Activated CD8-positive, alpha-beta T cell treated with anti-CD3 and anti-CD28 coated beads for 36 hours (primary cell): ENCODE data around the gene FAR2. TPM values are rescaled to one million over a fixed set of nuclear protein-coding genes. Genes with fewer than 3 reads are reported as not detected.

ENCODE experiments used
- ATAC-seq: fragments of 200-7000 bp; cut with Tn5 transposase; one replicate; pipeline ENCODE4 v1.10.0; 2021; ENCODE audit warnings: mild to moderate bottlenecking, moderate library complexity
- CTCF ChIA-PET: fragments of 350-600 bp; sonication (Branson Sonifier 250); formaldehyde crosslinking; loops from one replicate; lab custom pipeline; 2021; ENCODE audit warnings: antibody characterized with exemption; lab: Charles Lee
- POLR2A ChIA-PET: fragments of 350-600 bp; sonication (Branson Sonifier 250); formaldehyde crosslinking; loops from one replicate; lab custom pipeline; 2021; ENCODE audit warnings: antibody characterized with exemption; lab: Charles Lee
- DNase-seq: peaks from one replicate; pipeline ENCODE4 v3.0.0-alpha.2; 2020
- H3K27ac Mint-ChIP-seq: one replicate; pipeline ENCODE4 v1.8.0; 2021; ENCODE audit warnings: mild to moderate bottlenecking, mixed read lengths
- H3K27me3 Mint-ChIP-seq: one replicate; pipeline ENCODE4 v1.8.0; 2021; ENCODE audit warnings: mixed read lengths
- H3K36me3 Mint-ChIP-seq: one replicate; pipeline ENCODE4 v1.8.0; 2021; ENCODE audit warnings: low read depth, mixed read lengths
- H3K4me1 Mint-ChIP-seq: one replicate; pipeline ENCODE4 v1.8.0; 2021; ENCODE audit warnings: low read depth, mixed read lengths
- H3K4me3 Mint-ChIP-seq: one replicate; pipeline ENCODE4 v1.8.0; 2021; ENCODE audit warnings: mild to moderate bottlenecking, moderate library complexity, mixed read lengths
- H3K9me3 Mint-ChIP-seq: one replicate; pipeline ENCODE4 v1.8.0; 2021; ENCODE audit warnings: mixed read lengths
- intact Hi-C: fragments of 100-400 bp; cut with micrococcal nuclease; formaldehyde crosslinking; loops from one replicate; pipeline ENCODE4 v1.10.0; 2022
- total RNA-seq, 2 experiments: library from RNA; stranded (reverse); gene quantifications; one replicate each; pipeline ENCODE4 v1.2.3, GENCODE V29; 2021
- TF ChIP-seq, protein P1 (sequence below): fragments of 200-600 bp; IDR thresholded peaks from one replicate; pipeline ENCODE4 v1.8.0; 2022; ENCODE audit warnings: antibody characterized with exemption, mild to moderate bottlenecking

FAR2 gene
- total RNA-seq, 2 experiments from 2014 or later: 6.0 to 7.0 TPM

DNA sequence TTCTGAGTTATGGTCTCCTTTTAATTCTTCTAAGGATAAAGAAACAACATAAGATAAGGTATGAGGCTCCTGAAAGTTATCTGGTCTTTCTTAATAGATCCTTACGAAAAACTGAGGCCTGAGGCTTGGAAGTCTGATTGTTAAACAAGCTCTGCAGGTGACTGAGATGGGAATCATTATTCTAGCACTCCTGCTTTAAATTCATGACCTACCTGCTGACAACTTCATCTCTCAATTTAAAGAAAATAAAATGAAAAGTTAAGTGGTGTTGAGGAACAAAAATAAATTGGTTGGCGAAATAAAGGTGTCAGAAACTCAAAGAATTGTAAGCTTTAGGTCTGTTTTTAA, 80.1 kb downstream of the FAR2 start:
- H3K27me3 Mint-ChIP-seq: no peaks in the 10 kb centered on the region
- H3K4me3 Mint-ChIP-seq: no peak overlapping the region
- no peaks in the 10 kb centered on the region for H3K4me1 Mint-ChIP-seq
- ChIA-PET POLR2A (no interaction called here), CTCF (no interaction called here)
- no peak overlapping the region for H3K27ac Mint-ChIP-seq
- no peaks in the 10 kb centered on the region for H3K36me3 Mint-ChIP-seq
- H3K9me3 Mint-ChIP-seq: no peaks in the 10 kb centered on the region
- DNase-seq (no peak), ATAC-seq (no peak)
- TF ChIP-seq, protein P1, sequence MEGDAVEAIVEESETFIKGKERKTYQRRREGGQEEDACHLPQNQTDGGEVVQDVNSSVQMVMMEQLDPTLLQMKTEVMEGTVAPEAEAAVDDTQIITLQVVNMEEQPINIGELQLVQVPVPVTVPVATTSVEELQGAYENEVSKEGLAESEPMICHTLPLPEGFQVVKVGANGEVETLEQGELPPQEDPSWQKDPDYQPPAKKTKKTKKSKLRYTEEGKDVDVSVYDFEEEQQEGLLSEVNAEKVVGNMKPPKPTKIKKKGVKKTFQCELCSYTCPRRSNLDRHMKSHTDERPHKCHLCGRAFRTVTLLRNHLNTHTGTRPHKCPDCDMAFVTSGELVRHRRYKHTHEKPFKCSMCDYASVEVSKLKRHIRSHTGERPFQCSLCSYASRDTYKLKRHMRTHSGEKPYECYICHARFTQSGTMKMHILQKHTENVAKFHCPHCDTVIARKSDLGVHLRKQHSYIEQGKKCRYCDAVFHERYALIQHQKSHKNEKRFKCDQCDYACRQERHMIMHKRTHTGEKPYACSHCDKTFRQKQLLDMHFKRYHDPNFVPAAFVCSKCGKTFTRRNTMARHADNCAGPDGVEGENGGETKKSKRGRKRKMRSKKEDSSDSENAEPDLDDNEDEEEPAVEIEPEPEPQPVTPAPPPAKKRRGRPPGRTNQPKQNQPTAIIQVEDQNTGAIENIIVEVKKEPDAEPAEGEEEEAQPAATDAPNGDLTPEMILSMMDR: no peak
- intact Hi-C loops: no loop called here

DNA sequence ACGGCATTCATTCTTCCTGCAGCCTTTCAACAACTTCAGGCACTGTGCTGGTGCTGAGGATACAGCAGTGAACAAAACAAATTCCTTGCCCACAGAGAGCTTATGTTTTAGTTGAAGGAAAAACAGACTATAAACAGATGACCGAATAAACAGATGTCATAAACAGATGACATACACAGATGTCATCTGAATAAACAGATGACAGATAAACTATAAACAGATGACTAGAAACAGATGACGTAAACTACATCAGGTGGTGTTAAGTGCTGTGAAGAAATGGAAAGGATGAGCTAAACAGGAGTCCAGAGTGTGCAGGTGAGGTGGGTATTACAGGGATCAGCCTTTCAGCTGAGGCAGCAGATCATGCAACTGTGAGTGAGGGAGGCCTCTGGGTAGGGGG, 80.9 kb downstream of the FAR2 start:
- no peak for ATAC-seq

DNA sequence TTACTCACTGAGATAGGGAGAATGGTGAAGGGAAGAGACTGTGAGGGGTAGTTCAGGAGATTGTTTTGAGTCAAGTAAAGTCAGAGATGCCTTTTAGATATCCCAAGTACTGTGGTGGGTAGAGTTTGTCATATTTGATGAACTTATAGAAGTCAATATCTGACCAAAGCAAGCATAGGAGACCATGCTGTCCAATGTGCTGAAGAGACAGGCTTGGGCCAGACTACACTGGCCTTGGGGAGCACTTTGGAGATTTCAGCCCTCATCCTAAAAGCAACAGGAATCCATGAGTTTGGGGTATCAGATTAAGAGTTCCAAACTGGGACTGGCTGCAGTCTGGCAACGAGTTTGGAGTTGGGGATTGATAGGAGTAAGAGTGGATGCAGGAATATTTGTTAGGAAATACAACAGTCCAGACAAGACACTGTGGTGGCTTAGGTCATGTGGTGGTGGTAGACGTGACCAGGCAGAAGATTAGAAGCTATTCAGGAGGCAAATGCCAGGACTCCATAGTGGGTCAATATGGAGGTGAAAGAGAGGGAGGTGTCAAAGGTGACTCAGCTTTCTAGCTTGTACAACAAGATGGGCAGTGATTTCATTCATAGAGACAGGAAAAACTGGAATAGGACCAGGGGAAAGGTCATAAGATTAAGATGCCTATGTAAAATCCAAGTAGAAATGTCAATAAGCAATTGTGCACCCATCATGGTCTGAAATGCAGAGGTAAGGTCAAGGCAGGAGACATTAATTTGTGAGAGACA, 81.9 kb downstream of the FAR2 start:
- Mint-ChIP-seq H3K36me3 (no peaks in the 10 kb centered on the region), H3K4me1 (no peaks in the 10 kb centered on the region), H3K9me3 (no peaks in the 10 kb centered on the region), H3K4me3 (no peak overlapping the region), H3K27ac (no peak overlapping the region), H3K27me3 (no peaks in the 10 kb centered on the region)
- CTCF ChIA-PET: interaction anchor here (1.2 kb wide), 1 partner anchor 14 kb away, joined by 3 read pairs; no protein-coding TSS in a partner anchor
- TF ChIP-seq, protein P1: no peak
- POLR2A ChIA-PET: no interaction called here
- ATAC-seq (no peak), DNase-seq (no peak)
- intact Hi-C loops: no loop called here

More for the DNA sequence above, 80.9 kb downstream of the FAR2 start:
- ChIA-PET CTCF (interaction anchor here (1.2 kb wide), 1 partner anchor 13 kb away, joined by 3 read pairs; no protein-coding TSS in a partner anchor), POLR2A (no interaction called here)
- TF ChIP-seq, protein P1: no peak
- intact Hi-C loops: no loop called here
- no peak for DNase-seq
- Mint-ChIP-seq H3K4me1 (no peaks in the 10 kb centered on the region), H3K27me3 (no peaks in the 10 kb centered on the region), H3K9me3 (no peaks in the 10 kb centered on the region), H3K4me3 (no peak overlapping the region), H3K36me3 (no peaks in the 10 kb centered on the region), H3K27ac (no peak overlapping the region)

DNA sequence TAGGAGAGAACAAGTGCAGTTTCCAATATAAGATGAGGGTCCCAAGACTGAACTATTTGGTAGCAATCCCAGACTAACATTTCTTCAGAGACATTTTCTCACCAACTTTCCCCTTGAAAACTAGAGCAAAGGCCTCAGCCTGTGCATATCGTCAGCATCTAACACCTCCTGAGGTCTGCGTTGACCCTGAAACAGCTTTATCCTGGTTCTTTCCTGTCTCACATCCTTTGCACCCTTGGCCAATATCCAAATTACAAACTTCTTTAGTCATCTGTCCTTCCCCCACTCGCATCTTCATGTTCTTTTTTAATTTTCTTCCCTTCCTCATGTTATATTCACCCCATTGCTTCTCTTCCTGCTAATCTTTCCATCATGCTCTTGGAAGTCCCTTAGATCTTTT, 83.0 kb downstream of the FAR2 start:
- TF ChIP-seq, protein P1: no peak
- ChIA-PET CTCF (no interaction called here), POLR2A (no interaction called here)
- no peak for ATAC-seq
- no peak for DNase-seq
- intact Hi-C loops: no loop called here
- Mint-ChIP-seq H3K27me3 (no peaks in the 10 kb centered on the region), H3K4me3 (no peak overlapping the region), H3K27ac (no peak overlapping the region), H3K9me3 (no peaks in the 10 kb centered on the region), H3K36me3 (no peaks in the 10 kb centered on the region), H3K4me1 (no peaks in the 10 kb centered on the region)

DNA sequence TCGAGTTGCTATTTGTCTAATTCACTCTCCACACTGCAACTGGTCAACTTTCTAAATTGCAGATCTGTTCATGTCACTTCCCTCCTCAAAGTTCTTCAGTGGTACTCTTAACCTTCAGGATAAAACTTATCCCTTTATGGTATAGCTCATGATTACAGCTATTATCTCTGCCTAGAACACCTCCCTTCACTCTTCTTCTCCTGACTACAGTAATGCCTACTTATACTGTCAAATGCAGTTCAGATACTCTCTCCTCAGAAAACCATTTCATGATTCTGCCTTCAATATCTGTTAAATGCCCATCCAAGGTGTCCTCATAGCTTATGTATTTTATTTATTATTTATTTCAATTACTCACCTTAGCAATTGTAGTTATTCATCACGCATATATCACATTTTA, 85.5 kb downstream of the FAR2 start:
- no peaks in the 10 kb centered on the region for H3K4me1 Mint-ChIP-seq
- no peaks in the 10 kb centered on the region for H3K27me3 Mint-ChIP-seq
- TF ChIP-seq, protein P1: no peak
- intact Hi-C loops: no loop called here
- DNase-seq: no peak
- H3K36me3 Mint-ChIP-seq: no peaks in the 10 kb centered on the region
- ATAC-seq: no peak
- CTCF ChIA-PET: interaction anchor here (1.2 kb wide), 1 partner anchor 145 kb away, joined by 3 read pairs; no protein-coding TSS in a partner anchor
- no peak overlapping the region for H3K4me3 Mint-ChIP-seq
- no peak overlapping the region for H3K27ac Mint-ChIP-seq
- no peaks in the 10 kb centered on the region for H3K9me3 Mint-ChIP-seq
- POLR2A ChIA-PET: no interaction called here
